ENCODE measurements around the gene DYRK1A.

DYRK1A gene

GRCh38 chr21:37366482-37367316 is at the start of gene DYRK1A:
DYRK1A (plus strand) TSS chr21:37366773; CDS start chr21:37420375, 53,602 bp downstream.
- Histone ChIP-seq H3K27ac (ENCODE audit: extremely low read depth, low read depth, low read length) (peak within 1 kb of the TSS; percentile 100), H3K9me3 (ENCODE audit: control insufficient read depth, insufficient read depth, low read depth, low read length) (no peaks in the 10 kb centered on the region), H3K4me3 (ENCODE audit: low read depth, low read length) (peak within 1 kb of the TSS; percentile 100), H3K36me3 (ENCODE audit: control insufficient read depth in 2 of 2, insufficient read depth in 1 of 2, low read length in 2 of 2) (no peaks in the 10 kb centered on the region), H3K4me1 (ENCODE audit: control insufficient read depth, insufficient read depth, low read length) (peaks cover 17% of the 10 kb centered on the region)
- CTCF ChIA-PET, result no interaction called here
- POLR2A ChIA-PET, result interaction anchor here (0.5 to 2.9 kb wide), 11 partner anchors 8 to 378 kb away, joined by 3 to 40 read pairs (median 3); partner anchors contain the start of gene VPS26C
- peak; percentile 55; the same call in 1 of the 2 replicates for TF ChIP-seq ZNF76 (tag by site-specific recombination; IDR thresholded peaks at IDR 0.05; ENCODE audit: borderline replicate concordance, low read depth)
- TF ChIP-seq SALL2 (tag by site-specific recombination; IDR thresholded peaks at IDR 0.05; ENCODE audit: borderline replicate concordance), result no peak
- peak; percentile 67; the same call in 1 of the 2 replicates for TF ChIP-seq TSHZ1 (tag by site-specific recombination; IDR thresholded peaks at IDR 0.05; ENCODE audit: borderline replicate concordance)
- TF ChIP-seq ZNF2 (tag by site-specific recombination; IDR thresholded peaks at IDR 0.05), result peak; percentile 78
- TF ChIP-seq ZNF654 (tag by site-specific recombination; IDR thresholded peaks at IDR 0.05; ENCODE audit: low read depth), result no peak
- TF ChIP-seq ZBTB21 (tag by site-specific recombination; IDR thresholded peaks at IDR 0.05), result peak; percentile 24; the same call in 1 of the 2 replicates
- TF ChIP-seq ZNF214 (tag by site-specific recombination; IDR thresholded peaks at IDR 0.05; ENCODE audit: borderline replicate concordance), result no peak
- peak; percentile 84 for TF ChIP-seq EGR2 (tag by site-specific recombination; IDR thresholded peaks at IDR 0.05; ENCODE audit: low read depth)
- peak; percentile 58; the same call in 1 of the 2 replicates for TF ChIP-seq ZNF394 (tag by site-specific recombination; IDR thresholded peaks at IDR 0.05; ENCODE audit: borderline replicate concordance)
- TF ChIP-seq ZNF26 (tag by site-specific recombination; IDR thresholded peaks at IDR 0.05), result no peak
- TF ChIP-seq KLF9 (tag by site-specific recombination; IDR thresholded peaks at IDR 0.05; ENCODE audit: low read depth), result peak; percentile 39
- TF ChIP-seq PATZ1 (tag by site-specific recombination; IDR thresholded peaks at IDR 0.05), result peak; percentile 100
- TF ChIP-seq ZSCAN5A (tag by site-specific recombination; IDR thresholded peaks at IDR 0.05), result peak; percentile 96
- no peak for TF ChIP-seq PRDM1 (tag by site-specific recombination; IDR thresholded peaks at IDR 0.05)
- TF ChIP-seq ZNF121 (tag by site-specific recombination; IDR thresholded peaks at IDR 0.05), result no peak
- peak; percentile 82 for TF ChIP-seq WT1 (tag by site-specific recombination; IDR thresholded peaks at IDR 0.05)
- no peak for TF ChIP-seq OVOL3 (tag by site-specific recombination; IDR thresholded peaks at IDR 0.05)
- no peak for TF ChIP-seq ZFP3 (tag by site-specific recombination; IDR thresholded peaks at IDR 0.05; ENCODE audit: low read depth)
- TF ChIP-seq ZNF670 (tag by site-specific recombination; IDR thresholded peaks at IDR 0.05; ENCODE audit: low read depth), result no peak
- no peak for TF ChIP-seq ELK4 (IDR thresholded peaks at IDR 0.05; ENCODE audit: borderline replicate concordance, low read depth, low read length)
- peak; percentile 93 for TF ChIP-seq SP2 (tag by site-specific recombination; IDR thresholded peaks at IDR 0.05)
- TF ChIP-seq PBX3 (CRISPR knock-in tag; IDR thresholded peaks at IDR 0.05), result no peak; the same call in 1 of the 2 replicates
- peak; percentile 49; the same call in 1 of the 2 replicates for TF ChIP-seq KLF10 (tag by site-specific recombination; IDR thresholded peaks at IDR 0.05)
- TF ChIP-seq ZNF639 (tag by site-specific recombination; IDR thresholded peaks at IDR 0.05), result no peak

Data from HEK293 (cell line).